Breast epithelium (tissue), 4 donors: Measurements from ENCODE around the gene PCDH18. TPM values are rescaled to one million over a fixed set of nuclear protein-coding genes. Genes with fewer than 3 reads are reported as not detected.

Experiments
- DNase-seq, 2 donors: peaks; one replicate each; pipeline ENCODE4 v3.0.0-alpha.2; 2019; ENCODE audit warnings: low spot score in 2 of 2
- H3K27ac ChIP-seq, 2 donors: fragments of 200-600 bp; sonication (generic) in 1 of 2; one replicate each; pipeline ENCODE4 v1.5.1; 2016 to 2019; ENCODE audit warnings: mild to moderate bottlenecking in 1 of 2
- H3K27me3 ChIP-seq, 2 donors: fragments of 200-600 bp; sonication (generic) in 1 of 2; one replicate each; pipeline versions ENCODE4 v1.5.1 to v1.6.0; 2017 to 2019; ENCODE audit warnings: control low read depth in 1 of 2, mild to moderate bottlenecking in 1 of 2
- H3K36me3 ChIP-seq: fragments of 200-600 bp; one replicate; pipeline ENCODE4 v1.5.1; 2019
- H3K4me1 ChIP-seq, 2 donors: fragments of 200-600 bp; sonication (generic); one replicate each; pipeline ENCODE4 v1.5.1; 2016 to 2019; ENCODE audit warnings: control low read depth in 1 of 2
- H3K4me3 ChIP-seq, 3 donors: fragments of 200-600 bp; sonication (generic); 1 replicate in 2 of 3; 2 replicates in 1 of 3; pipeline ENCODE4 v1.5.1; 2016 to 2019; ENCODE audit warnings: mild to moderate bottlenecking in 3 of 3, moderate library complexity in 2 of 3
- H3K9me3 ChIP-seq, 2 donors: fragments of 200-600 bp; sonication (generic) in 1 of 2; one replicate each; pipeline ENCODE4 v1.5.1; 2016 to 2019; ENCODE audit warnings: control low read depth in 1 of 2
- POLR2A ChIP-seq: fragments of 450-650 bp; IDR thresholded peaks from one replicate; pipeline ENCODE4 v1.6.1; 2016; ENCODE audit warnings: antibody characterized with exemption, mild to moderate bottlenecking, moderate library complexity
- POLR2AphosphoS5 ChIP-seq, 3 donors: sonication (generic); formaldehyde crosslinking; IDR thresholded peaks; one replicate each; pipeline ENCODE4 v1.6.1; 2017; ENCODE audit warnings: antibody characterized with exemption in 3 of 3
- intact Hi-C: fragments of 100-400 bp; cut with DNase I; formaldehyde crosslinking; loops from one replicate; pipeline ENCODE4 v1.15.1; 2023; ENCODE audit warnings: low total_unique reads
- total RNA-seq, 3 donors: library from RNA; depleted of rRNA; stranded (reverse); fragments of >200 nt; gene quantifications; one replicate each; pipeline ENCODE4 v1.1.0, GENCODE V29; 2016
- TF ChIP-seq, protein P1 (sequence below), 3 donors: fragments of 450-650 bp; IDR thresholded peaks; one replicate each; pipeline ENCODE4 v1.5.1; 2016 to 2017; ENCODE audit warnings: antibody characterized with exemption in 3 of 3, mild to moderate bottlenecking in 3 of 3, moderate library complexity in 3 of 3

PCDH18 gene
- total RNA-seq, 3 donors from 2014 or later, result 34.2 to 67.2 (median 52.1) TPM

DNA sequence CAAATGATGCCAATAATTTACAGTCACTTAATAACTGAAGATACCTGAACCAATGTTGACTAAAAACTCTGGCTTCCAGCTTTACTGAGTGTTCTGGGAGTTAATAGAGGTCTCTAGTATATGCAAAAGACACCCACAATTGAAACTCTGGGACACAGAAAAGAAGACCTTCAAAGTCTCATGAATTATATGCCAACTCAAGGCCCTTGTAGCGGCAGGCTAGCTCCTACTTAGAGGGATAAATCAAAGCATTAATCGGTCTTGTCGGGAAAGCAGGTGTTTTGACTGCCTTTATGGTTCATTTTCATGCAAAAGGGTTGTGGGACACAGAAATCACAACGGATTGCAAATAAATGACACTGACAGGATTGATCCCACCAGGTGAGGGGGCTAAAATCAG lies 55.9 kb downstream of the PCDH18 start:
- H3K9me3 ChIP-seq, result no peaks in the 10 kb centered on the region
- H3K4me1 ChIP-seq, result no peaks in the 10 kb centered on the region
- no peaks in the 10 kb centered on the region for H3K36me3 ChIP-seq
- intact Hi-C loops, result no loop called here
- H3K27ac ChIP-seq, result no peak overlapping the region
- TF ChIP-seq POLR2A, result no peak
- no peak for TF ChIP-seq POLR2AphosphoS5 (IDR thresholded peaks at IDR 0.05)
- TF ChIP-seq, protein P1, sequence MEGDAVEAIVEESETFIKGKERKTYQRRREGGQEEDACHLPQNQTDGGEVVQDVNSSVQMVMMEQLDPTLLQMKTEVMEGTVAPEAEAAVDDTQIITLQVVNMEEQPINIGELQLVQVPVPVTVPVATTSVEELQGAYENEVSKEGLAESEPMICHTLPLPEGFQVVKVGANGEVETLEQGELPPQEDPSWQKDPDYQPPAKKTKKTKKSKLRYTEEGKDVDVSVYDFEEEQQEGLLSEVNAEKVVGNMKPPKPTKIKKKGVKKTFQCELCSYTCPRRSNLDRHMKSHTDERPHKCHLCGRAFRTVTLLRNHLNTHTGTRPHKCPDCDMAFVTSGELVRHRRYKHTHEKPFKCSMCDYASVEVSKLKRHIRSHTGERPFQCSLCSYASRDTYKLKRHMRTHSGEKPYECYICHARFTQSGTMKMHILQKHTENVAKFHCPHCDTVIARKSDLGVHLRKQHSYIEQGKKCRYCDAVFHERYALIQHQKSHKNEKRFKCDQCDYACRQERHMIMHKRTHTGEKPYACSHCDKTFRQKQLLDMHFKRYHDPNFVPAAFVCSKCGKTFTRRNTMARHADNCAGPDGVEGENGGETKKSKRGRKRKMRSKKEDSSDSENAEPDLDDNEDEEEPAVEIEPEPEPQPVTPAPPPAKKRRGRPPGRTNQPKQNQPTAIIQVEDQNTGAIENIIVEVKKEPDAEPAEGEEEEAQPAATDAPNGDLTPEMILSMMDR (IDR thresholded peaks at IDR 0.05), result no peak
- DNase-seq, result no peak
- no peak overlapping the region for H3K4me3 ChIP-seq
- no peaks in the 10 kb centered on the region for H3K27me3 ChIP-seq

DNA sequence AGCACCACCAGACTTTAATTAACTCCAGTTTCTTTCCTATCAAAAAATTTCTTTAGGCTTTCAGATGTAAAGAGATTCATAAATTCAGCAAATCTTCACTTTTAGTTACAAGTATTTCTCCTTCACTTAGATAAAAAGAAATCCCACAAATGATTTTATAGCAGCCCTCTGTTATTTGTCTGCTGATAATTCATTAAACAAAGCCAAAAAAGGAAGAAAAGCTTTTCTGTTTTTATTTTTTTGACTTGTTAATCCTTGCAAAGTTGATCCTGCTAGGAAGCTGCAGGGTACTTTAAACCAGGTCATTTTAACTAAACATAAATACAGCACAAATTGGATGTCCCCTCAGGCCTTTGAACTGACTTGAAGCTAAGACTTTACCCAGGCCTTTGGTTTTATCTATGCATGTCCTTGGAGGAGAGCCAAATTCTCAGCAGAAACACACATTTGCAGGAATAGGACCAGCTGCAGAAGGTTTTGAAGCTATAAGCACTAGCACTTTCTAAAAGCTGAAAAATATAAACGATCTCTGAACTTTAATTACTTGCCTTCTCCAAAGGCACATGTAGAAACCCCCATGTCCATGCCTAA lies 57.5 kb downstream of the PCDH18 start:
- H3K27me3 ChIP-seq, result no peaks in the 10 kb centered on the region
- H3K4me1 ChIP-seq, result no peaks in the 10 kb centered on the region
- no peak overlapping the region for H3K4me3 ChIP-seq
- no peaks in the 10 kb centered on the region for H3K9me3 ChIP-seq
- intact Hi-C loops, result no loop called here
- DNase-seq, result no peak
- TF ChIP-seq POLR2AphosphoS5 (IDR thresholded peaks at IDR 0.05), result no peak
- TF ChIP-seq POLR2A, result no peak
- TF ChIP-seq, protein P1 (IDR thresholded peaks at IDR 0.05), result no peak
- no peak overlapping the region for H3K27ac ChIP-seq
- H3K36me3 ChIP-seq, result no peaks in the 10 kb centered on the region

DNA sequence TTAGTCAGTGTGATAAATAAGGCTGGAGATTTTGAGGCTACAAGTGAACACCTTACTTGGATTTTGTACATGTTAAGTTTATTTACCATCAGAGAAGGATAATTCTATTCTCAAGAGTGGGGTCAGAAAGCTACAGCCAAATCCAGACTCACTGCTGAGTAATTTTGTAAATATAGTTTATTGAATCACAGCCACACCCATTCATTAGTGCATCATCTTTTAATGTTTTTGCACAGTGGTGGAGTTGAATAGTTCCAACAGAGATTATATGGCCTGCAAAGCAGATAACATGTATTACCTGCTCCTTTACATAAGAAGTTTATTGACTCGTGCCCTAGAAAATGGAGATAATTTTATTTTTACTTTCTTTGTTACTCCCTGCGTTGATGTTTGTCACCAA lies 60.4 kb downstream of the PCDH18 start:
- no peak for DNase-seq

DNA sequence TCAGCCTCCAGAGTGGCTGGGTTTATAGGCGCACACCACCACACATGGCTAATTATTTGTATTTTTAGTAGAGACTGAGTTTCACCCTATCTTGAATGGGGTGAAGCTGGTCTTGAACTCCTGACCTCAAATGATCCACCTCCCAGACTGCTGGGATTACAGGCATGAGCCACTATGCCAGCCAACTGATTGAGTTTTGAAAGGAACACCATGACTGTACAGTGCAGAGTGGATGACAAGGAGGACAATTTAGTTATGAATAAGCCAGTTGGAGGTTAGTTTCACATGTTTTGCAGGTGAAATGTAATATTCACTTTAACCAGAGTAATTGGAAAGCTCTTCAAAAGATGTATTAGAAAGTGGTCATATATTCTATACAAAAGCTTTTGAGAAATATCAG lies 60.8 kb downstream of the PCDH18 start:
- no peak overlapping the region for H3K4me3 ChIP-seq
- H3K27ac ChIP-seq, result no peak overlapping the region
- H3K36me3 ChIP-seq, result no peaks in the 10 kb centered on the region
- TF ChIP-seq POLR2A, result no peak
- TF ChIP-seq, protein P1 (IDR thresholded peaks at IDR 0.05), result no peak
- TF ChIP-seq POLR2AphosphoS5 (IDR thresholded peaks at IDR 0.05), result no peak
- H3K4me1 ChIP-seq, result no peaks in the 10 kb centered on the region
- no peaks in the 10 kb centered on the region for H3K27me3 ChIP-seq
- H3K9me3 ChIP-seq, result peaks cover 0 to 10% of the 10 kb centered on the region in 2 donors
- no peak for DNase-seq
- intact Hi-C loops, result no loop called here

More for the DNA sequence above, 60.4 kb downstream of the PCDH18 start:
- no peaks in the 10 kb centered on the region for H3K36me3 ChIP-seq
- no peak overlapping the region for H3K4me3 ChIP-seq
- intact Hi-C loops, result no loop called here
- H3K27ac ChIP-seq, result no peak overlapping the region
- H3K9me3 ChIP-seq, result peaks cover 0 to 10% of the 10 kb centered on the region in 2 donors
- H3K4me1 ChIP-seq, result no peaks in the 10 kb centered on the region
- H3K27me3 ChIP-seq, result no peaks in the 10 kb centered on the region
- TF ChIP-seq POLR2AphosphoS5 (IDR thresholded peaks at IDR 0.05), result no peak
- no peak for TF ChIP-seq POLR2A
- TF ChIP-seq, protein P1 (IDR thresholded peaks at IDR 0.05), result no peak

DNA sequence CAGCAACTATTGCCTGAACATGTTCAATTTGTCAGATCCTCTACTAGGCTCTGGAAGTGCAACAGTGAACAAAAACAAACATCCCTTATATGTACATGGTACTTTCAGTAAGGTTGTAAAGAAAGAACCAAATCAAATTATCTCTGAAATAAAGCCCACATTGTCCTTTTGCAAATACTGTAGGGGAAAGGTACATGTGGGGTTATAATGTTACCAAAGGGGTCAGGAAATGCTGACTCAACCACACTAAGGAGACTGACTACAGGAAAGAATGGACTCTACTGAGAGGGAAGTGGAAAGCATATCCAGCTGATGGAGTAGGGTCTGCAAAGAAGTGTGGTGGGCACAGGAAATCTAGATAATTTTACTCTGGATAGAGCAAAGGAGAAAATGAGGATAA lies 61.5 kb downstream of the PCDH18 start:
- TF ChIP-seq, protein P1 (IDR thresholded peaks at IDR 0.05), result no peak
- TF ChIP-seq POLR2AphosphoS5 (IDR thresholded peaks at IDR 0.05), result no peak
- TF ChIP-seq POLR2A, result no peak
- H3K36me3 ChIP-seq, result no peaks in the 10 kb centered on the region
- H3K9me3 ChIP-seq, result peaks cover 0 to 10% of the 10 kb centered on the region in 2 donors
- no peaks in the 10 kb centered on the region for H3K4me1 ChIP-seq
- H3K27me3 ChIP-seq, result no peaks in the 10 kb centered on the region
- no peak overlapping the region for H3K4me3 ChIP-seq
- no peak for DNase-seq
- intact Hi-C loops, result no loop called here
- H3K27ac ChIP-seq, result no peak overlapping the region
